ENCODE measurements around the gene PTGES. TPM values are rescaled to one million over a fixed set of nuclear protein-coding genes. Genes with fewer than 3 reads are reported as not detected.

PTGES gene
- total RNA-seq, 6 donors from 2014 or later, result 0.76 to 4.2 (median 2.5) TPM

- H3K9me3 ChIP-seq, result no peaks in the 10 kb centered on the region
- DNase-seq (no peak), ATAC-seq (ENCODE audit: low FRiP score in 2 of 2) (no peak)
- H3K4me1 ChIP-seq, result no peaks in the 10 kb centered on the region
- no peaks in the 10 kb centered on the region for H3K27me3 ChIP-seq
- TF ChIP-seq EP300 (IDR thresholded peaks at IDR 0.05) (no peak), CTCF (IDR thresholded peaks at IDR 0.05) (no peak), POLR2A (IDR thresholded peaks at IDR 0.05) (no peak), POLR2AphosphoS5 (IDR thresholded peaks at IDR 0.05) (no peak)
- 84 to 90% methylated on average over 7 of the region's 7 CpGs for WGBS, 2 donors
- H3K27ac ChIP-seq, result no peak overlapping the region
- H3K4me3 ChIP-seq, result no peak overlapping the region
- H3K36me3 ChIP-seq, result no peaks in the 10 kb centered on the region
These were observed 7.6 kb downstream of the PTGES start for GRCh38 chr9:129745200-129745599.

- H3K27me3 ChIP-seq, result no peaks in the 10 kb centered on the region
- no peak for TF ChIP-seq POLR2A (IDR thresholded peaks at IDR 0.05)
- no peak for ATAC-seq (ENCODE audit: low FRiP score in 2 of 2)
These were observed 12.0 kb downstream of the PTGES start for GRCh38 chr9:129740666-129741464.

GRCh38 chr9:129740174-129740573 is 12.7 kb downstream of the PTGES start:
- H3K4me3 ChIP-seq, result no peak overlapping the region
- H3K27ac ChIP-seq, result no peak overlapping the region
- DNase-seq (no peak), ATAC-seq (ENCODE audit: low FRiP score in 2 of 2) (no peak)
- no peaks in the 10 kb centered on the region for H3K9me3 ChIP-seq
- WGBS, 2 donors, result 80 to 84% methylated on average over 7 of the region's 7 CpGs
- no peaks in the 10 kb centered on the region for H3K36me3 ChIP-seq
- H3K4me1 ChIP-seq, result peaks cover 4 to 9% (median 5%) of the 10 kb centered on the region in 4 donors
- TF ChIP-seq EP300 (IDR thresholded peaks at IDR 0.05) (no peak), POLR2A (IDR thresholded peaks at IDR 0.05) (no peak), POLR2AphosphoS5 (IDR thresholded peaks at IDR 0.05) (no peak), CTCF (IDR thresholded peaks at IDR 0.05) (no peak)
- no peaks in the 10 kb centered on the region for H3K27me3 ChIP-seq

More at GRCh38 chr9:129740666-129741464, 12.0 kb downstream of the PTGES start:
- Histone ChIP-seq H3K9me3 (no peaks in the 10 kb centered on the region), H3K4me1 (peaks cover 4 to 9% (median 5%) of the 10 kb centered on the region in 4 donors), H3K27ac (no peak overlapping the region), H3K36me3 (no peaks in the 10 kb centered on the region), H3K4me3 (no peak overlapping the region)
- DNase-seq, result no peak
- WGBS, 2 donors, result 83 to 90% methylated on average over 11 to 13 of the region's 13 CpGs

GRCh38 chr9:129739432-129739831 is 13.4 kb downstream of the PTGES start:
- ATAC-seq (ENCODE audit: low FRiP score in 2 of 2), result no peak
- no peaks in the 10 kb centered on the region for H3K36me3 ChIP-seq
- peaks cover 4 to 9% (median 5%) of the 10 kb centered on the region in 4 donors for H3K4me1 ChIP-seq
- TF ChIP-seq POLR2AphosphoS5 (IDR thresholded peaks at IDR 0.05), result no peak
- no peak for TF ChIP-seq CTCF (IDR thresholded peaks at IDR 0.05)
- TF ChIP-seq EP300 (IDR thresholded peaks at IDR 0.05), result no peak
- TF ChIP-seq POLR2A (IDR thresholded peaks at IDR 0.05), result no peak
- 93 to 94% methylated on average over 7 to 16 of the region's 16 CpGs for WGBS, 2 donors
- no peak for DNase-seq
- H3K27ac ChIP-seq, result no peak overlapping the region
- no peaks in the 10 kb centered on the region for H3K9me3 ChIP-seq
- no peak overlapping the region for H3K4me3 ChIP-seq
- no peaks in the 10 kb centered on the region for H3K27me3 ChIP-seq

GRCh38 chr9:129737479-129738274 is 15.2 kb downstream of the PTGES start:
- TF ChIP-seq EP300 (IDR thresholded peaks at IDR 0.05) (no peak), CTCF (IDR thresholded peaks at IDR 0.05) (peak; percentile 96 to 98 (median 97)), POLR2A (IDR thresholded peaks at IDR 0.05) (peak in 2 of 4 donors; percentile 19 to 35)
- H3K9me3 ChIP-seq, result no peaks in the 10 kb centered on the region
- DNase-seq, result peak; percentile 87 to 92
- H3K27ac ChIP-seq, result peak overlapping the region; percentile 50 to 80 (median 65)
- WGBS, 2 donors, result 4 to 27% methylated on average over 4 to 25 of the region's 48 CpGs
- peak; percentile 91 to 96 for ATAC-seq (ENCODE audit: low FRiP score in 2 of 2)
- H3K4me1 ChIP-seq, result peaks cover 4 to 9% (median 5%) of the 10 kb centered on the region in 4 donors
- no peaks in the 10 kb centered on the region for H3K36me3 ChIP-seq
- peak overlapping the region; percentile 25 to 74 (median 56) for H3K4me3 ChIP-seq
- H3K27me3 ChIP-seq, result no peaks in the 10 kb centered on the region
